PC-3 (cell line): ENCODE results near the gene CLEC16A. TPM values are rescaled to one million over a fixed set of nuclear protein-coding genes. Genes with fewer than 3 reads are reported as not detected.

ENCODE experiments used
- ATAC-seq: fragments of 200-7000 bp; cut with Tn5 transposase; 2 replicates; pipeline ENCODE4 v1.9.1; 2020; ENCODE audit warnings: mild to moderate bottlenecking, moderate library complexity
- BruUV-seq: library from RNA; stranded (reverse); fragments of 400-500 nt; replicated peaks from 2 replicates; lab custom pipeline; 2021; lab: Mats Ljungman, UMichigan
- CTCF ChIA-PET: fragments of 300-600 bp; sonication (Branson Sonifier 250); formaldehyde crosslinking; loops from one replicate; lab custom pipeline; 2022; ENCODE audit warnings: antibody characterized with exemption; lab: Charles Lee
- POLR2A ChIA-PET: fragments of 300-600 bp; sonication (Branson Sonifier 250); formaldehyde crosslinking; loops from one replicate; lab custom pipeline; 2022; ENCODE audit warnings: antibody characterized with exemption; ENCODE audit not compliant: unreplicated experiment; lab: Charles Lee
- DNase-seq: peaks from one replicate; pipeline ENCODE4 v3.0.0-alpha.2; 2015
- H2AFZ ChIP-seq: fragments of 300-600 bp; sonication (generic); 2 replicates; pipeline ENCODE4 v1.6.0; 2016; ENCODE audit warnings: antibody characterized with exemption, low read length
- H3F3A ChIP-seq: fragments of 300-600 bp; sonication (generic); one replicate; pipeline ENCODE4 v1.6.0; 2017; ENCODE audit warnings: antibody characterized with exemption, low read length, control low read depth, mild to moderate bottlenecking; ENCODE audit not compliant: unreplicated experiment
- H3K27ac ChIP-seq: fragments of 300-600 bp; sonication (generic); 2 replicates; pipeline ENCODE4 v1.5.1; 2016; ENCODE audit warnings: mild to moderate bottlenecking, low read length
- H3K27me3 ChIP-seq: fragments of 300-600 bp; sonication (generic); 2 replicates; pipeline ENCODE4 v1.6.1; 2016; ENCODE audit warnings: low read length, mixed read lengths
- H3K36me3 ChIP-seq: fragments of 300-600 bp; sonication (generic); 2 replicates; pipeline ENCODE4 v1.6.1; 2016; ENCODE audit warnings: low read depth, mixed run types, low read length, mixed read lengths
- H3K4me1 ChIP-seq: fragments of 300-600 bp; sonication (generic); 2 replicates; pipeline ENCODE4 v1.5.1; 2016; ENCODE audit warnings: low read length; ENCODE audit not compliant: insufficient read depth
- H3K4me2 ChIP-seq: fragments of 300-600 bp; sonication (generic); 2 replicates; pipeline ENCODE4 v1.6.0; 2016; ENCODE audit warnings: low read length
- H3K4me3 ChIP-seq: fragments of 300-600 bp; sonication (generic); 2 replicates; pipeline ENCODE4 v1.5.1; 2016; ENCODE audit warnings: mild to moderate bottlenecking, low read length, mixed read lengths
- H3K79me2 ChIP-seq: fragments of 300-600 bp; sonication (generic); 2 replicates; pipeline ENCODE4 v1.6.1; 2017; ENCODE audit warnings: low read length, mixed read lengths
- H3K9ac ChIP-seq: fragments of 300-600 bp; sonication (generic); 2 replicates; pipeline ENCODE4 v1.6.0; 2016; ENCODE audit warnings: mild to moderate bottlenecking, low read length
- H3K9me2 ChIP-seq: fragments of 300-600 bp; sonication (generic); replicated peaks from 2 replicates; pipeline ENCODE4 v1.6.1; 2016; ENCODE audit warnings: mixed run types, low read length, mixed read lengths
- H3K9me3 ChIP-seq: fragments of 300-600 bp; sonication (generic); 2 replicates; pipeline ENCODE4 v1.6.1; 2016; ENCODE audit warnings: low read length, mixed read lengths
- H4K20me1 ChIP-seq: fragments of 300-600 bp; sonication (generic); 2 replicates; pipeline ENCODE4 v1.6.1; 2016; ENCODE audit warnings: low read length, mixed read lengths
- CTCF ChIP-seq: fragments of 300-600 bp; sonication (generic); conservative IDR thresholded peaks from 2 replicates; pipeline ENCODE4 v1.5.1; 2017; ENCODE audit warnings: antibody characterized with exemption, low read depth, mild to moderate bottlenecking, low read length
- EZH2 ChIP-seq: fragments of 300-600 bp; sonication (generic); IDR thresholded peaks from one replicate; pipeline ENCODE4 v1.6.1; 2017; ENCODE audit warnings: antibody characterized with exemption, mild to moderate bottlenecking, low read length; ENCODE audit not compliant: unreplicated experiment
- EZH2phosphoT487 ChIP-seq: fragments of 300-600 bp; sonication (generic); IDR thresholded peaks from 2 replicates; pipeline ENCODE4 v1.6.1; 2018; ENCODE audit warnings: mild to moderate bottlenecking, antibody characterized with exemption, low read length, borderline replicate concordance
- intact Hi-C: fragments of 100-400 bp; cut with micrococcal nuclease; formaldehyde crosslinking; loops from 2 replicates; pipeline ENCODE4 v1.9.0; 2023
- total RNA-seq: library from RNA; depleted of rRNA; stranded (reverse); fragments of >200 nt; gene quantifications from 2 replicates; pipeline ENCODE4 v1.2.3, GENCODE V29; 2014

CLEC16A gene
- total RNA-seq, 1 experiment from 2014 or later, result 9.5 TPM

- Histone ChIP-seq H3K4me1 (peaks cover 11% of the 10 kb centered on the region), H3K9ac (no peak overlapping the region), H4K20me1 (no peaks in the 10 kb centered on the region), H3K9me2 (no peaks in the 10 kb centered on the region), H3F3A (no peaks in the 10 kb centered on the region), H2AFZ (no peak overlapping the region), H3K9me3 (no peaks in the 10 kb centered on the region), H3K4me2 (no peak overlapping the region), H3K79me2 (no peaks in the 10 kb centered on the region), H3K27me3 (no peaks in the 10 kb centered on the region), H3K4me3 (no peak overlapping the region), H3K36me3 (no peaks in the 10 kb centered on the region), H3K27ac (no peak overlapping the region)
- TF ChIP-seq EZH2phosphoT487, result no peak
- TF ChIP-seq CTCF, result no peak
- TF ChIP-seq EZH2, result no peak
- intact Hi-C loops, result no loop called here
- DNase-seq (no peak), ATAC-seq (no peak)
- BruUV-seq, result no TSS peak
- POLR2A ChIA-PET, result no interaction called here
- CTCF ChIA-PET, result no interaction called here
Observed at GRCh38 chr16:11128211-11129141, 184.1 kb downstream of the CLEC16A start.

- Histone ChIP-seq H3K4me2 (no peak overlapping the region), H2AFZ (no peak overlapping the region), H3K9me3 (no peaks in the 10 kb centered on the region), H3K9ac (no peak overlapping the region), H3K27ac (no peak overlapping the region), H4K20me1 (no peaks in the 10 kb centered on the region), H3K36me3 (no peaks in the 10 kb centered on the region), H3K27me3 (no peaks in the 10 kb centered on the region), H3F3A (peaks cover 4% of the 10 kb centered on the region), H3K9me2 (no peaks in the 10 kb centered on the region), H3K79me2 (no peaks in the 10 kb centered on the region), H3K4me3 (no peak overlapping the region), H3K4me1 (peaks cover 20% of the 10 kb centered on the region)
- no TSS peak for BruUV-seq
- DNase-seq (no peak), ATAC-seq (no peak)
- POLR2A ChIA-PET, result no interaction called here
- CTCF ChIA-PET, result no interaction called here
- TF ChIP-seq EZH2 (no peak), EZH2phosphoT487 (no peak), CTCF (no peak)
- intact Hi-C loops, result no loop called here
Observed at GRCh38 chr16:11129378-11129781, 185.0 kb downstream of the CLEC16A start.
